Measurements from ENCODE around the gene SSX2IP.
"Not testable (repeated sequence)": the region's sequence is repeated elsewhere in the genome, so short reads cannot be mapped to it uniquely, and the experiment has no call there.

Gene SSX2IP, protein sequence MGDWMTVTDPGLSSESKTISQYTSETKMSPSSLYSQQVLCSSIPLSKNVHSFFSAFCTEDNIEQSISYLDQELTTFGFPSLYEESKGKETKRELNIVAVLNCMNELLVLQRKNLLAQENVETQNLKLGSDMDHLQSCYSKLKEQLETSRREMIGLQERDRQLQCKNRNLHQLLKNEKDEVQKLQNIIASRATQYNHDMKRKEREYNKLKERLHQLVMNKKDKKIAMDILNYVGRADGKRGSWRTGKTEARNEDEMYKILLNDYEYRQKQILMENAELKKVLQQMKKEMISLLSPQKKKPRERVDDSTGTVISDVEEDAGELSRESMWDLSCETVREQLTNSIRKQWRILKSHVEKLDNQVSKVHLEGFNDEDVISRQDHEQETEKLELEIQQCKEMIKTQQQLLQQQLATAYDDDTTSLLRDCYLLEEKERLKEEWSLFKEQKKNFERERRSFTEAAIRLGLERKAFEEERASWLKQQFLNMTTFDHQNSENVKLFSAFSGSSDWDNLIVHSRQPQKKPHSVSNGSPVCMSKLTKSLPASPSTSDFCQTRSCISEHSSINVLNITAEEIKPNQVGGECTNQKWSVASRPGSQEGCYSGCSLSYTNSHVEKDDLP

DNA sequence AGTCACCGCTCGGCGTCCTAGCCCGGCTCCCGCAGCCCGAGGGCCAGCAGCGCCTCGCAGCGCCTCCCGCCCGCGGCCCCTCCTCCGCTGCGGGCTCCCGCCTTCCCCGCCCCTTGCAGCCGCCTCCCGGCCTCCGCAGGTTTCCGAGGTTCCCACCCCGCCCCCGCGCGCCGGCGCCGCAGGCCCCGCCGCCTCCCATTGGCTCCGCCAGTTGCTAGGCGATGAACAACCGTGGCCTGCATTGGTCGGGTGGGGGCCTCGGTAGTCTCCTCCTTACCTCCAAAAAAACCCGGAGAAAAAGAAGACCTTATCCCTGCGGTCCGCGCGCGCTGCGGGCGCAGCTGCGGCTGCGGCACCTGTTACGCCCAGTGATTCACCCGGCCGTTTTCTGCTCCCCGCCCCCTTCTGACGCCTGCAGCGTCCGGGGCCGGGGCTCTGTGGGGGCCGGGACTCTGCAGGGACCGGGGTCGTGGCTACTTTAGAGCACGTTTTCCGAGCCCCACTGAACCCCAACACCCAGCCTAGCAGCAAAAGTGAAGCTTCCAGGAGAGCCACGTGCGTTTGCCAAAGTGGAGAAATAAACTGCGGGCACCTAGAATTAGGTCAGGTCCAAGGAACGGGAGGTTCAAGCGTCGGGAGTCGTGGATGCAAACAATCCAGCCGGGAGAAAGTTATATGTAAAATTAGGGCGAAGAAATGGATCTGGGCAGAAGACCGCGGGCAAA is at the start of gene SSX2IP:
Gene SSX2IP (minus strand): TSS at position 65 of the 725 bp plus-strand sequence. CDS start 19,242 bp downstream, outside the sequence.
- H3K9ac ChIP-seq (ENCODE audit: low read depth, low read length) = peak within 1 kb of the TSS; percentile 93
- H3K36me3 ChIP-seq (ENCODE audit: insufficient read depth, low read depth, low read length) = no peaks in the 10 kb centered on the region
- H3K4me1 ChIP-seq (ENCODE audit: insufficient read depth, low read length) = peaks cover 13% of the 10 kb centered on the region; the same call in 1 of the 2 replicates
- no peaks in the 10 kb centered on the region for H3K9me3 ChIP-seq (ENCODE audit: insufficient read depth, low read depth, low read length)
- peak within 1 kb of the TSS; percentile 77 for H3K4me3 ChIP-seq (ENCODE audit: low read length)
- no peaks in the 10 kb centered on the region for H3K27me3 ChIP-seq (ENCODE audit: insufficient read depth, low read length)
- peak within 1 kb of the TSS; percentile 90 for H3K27ac ChIP-seq (ENCODE audit: low read length)

DNA sequence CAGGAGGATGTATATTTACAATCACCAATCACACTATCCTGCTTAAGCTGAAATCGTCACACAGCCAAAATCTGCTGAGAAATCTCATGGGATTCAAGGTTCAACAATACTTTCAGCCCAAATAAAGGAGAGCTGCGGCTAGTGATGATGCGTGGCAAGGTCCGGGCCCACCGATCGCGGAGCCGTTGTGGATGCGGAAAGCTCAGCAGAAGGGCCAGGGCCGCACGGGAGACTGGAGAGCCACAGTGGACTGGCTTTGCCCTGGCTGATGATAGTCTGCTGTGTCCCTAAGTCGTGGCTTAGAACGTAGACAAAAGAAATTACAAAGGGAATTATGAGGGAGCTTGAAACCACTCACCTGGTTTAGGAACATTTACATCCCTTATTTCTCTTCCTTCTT is 48.0 kb upstream of the SSX2IP start:
- no peaks in the 10 kb centered on the region for H3K36me3 ChIP-seq (ENCODE audit: insufficient read depth, low read depth, low read length)
- H3K9me3 ChIP-seq (ENCODE audit: insufficient read depth, low read depth, low read length) = no peaks in the 10 kb centered on the region
- no peak overlapping the region for H3K27ac ChIP-seq (ENCODE audit: low read length)
- H3K4me3 ChIP-seq (ENCODE audit: low read length) = no peak overlapping the region
- peaks cover 17% of the 10 kb centered on the region for H3K4me1 ChIP-seq (ENCODE audit: insufficient read depth, low read length)
- H3K9ac ChIP-seq (ENCODE audit: low read depth, low read length) = no peak overlapping the region
- no peaks in the 10 kb centered on the region for H3K27me3 ChIP-seq (ENCODE audit: insufficient read depth, low read length)

DNA sequence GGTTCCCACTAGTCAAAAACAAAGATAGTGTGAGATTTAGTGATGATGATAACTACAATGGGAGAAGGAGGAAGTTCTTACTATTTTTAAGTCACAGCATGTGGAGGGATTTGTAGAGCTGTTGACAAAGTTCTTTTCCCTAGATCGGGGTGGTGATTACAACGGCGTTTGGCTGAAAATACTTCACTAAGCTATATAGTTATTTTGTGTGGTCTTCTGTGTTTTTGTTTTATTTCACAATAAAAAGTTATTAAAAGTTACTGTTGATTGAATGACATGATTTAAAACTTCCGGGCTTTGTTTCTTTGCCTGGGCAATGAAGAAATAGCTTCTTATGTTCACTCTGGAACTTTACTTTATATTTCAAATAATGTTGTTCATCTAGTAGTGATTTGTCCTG is 47.3 kb upstream of the SSX2IP start:
- peaks cover 17% of the 10 kb centered on the region for H3K4me1 ChIP-seq (ENCODE audit: insufficient read depth, low read length)
- no peaks in the 10 kb centered on the region for H3K36me3 ChIP-seq (ENCODE audit: insufficient read depth, low read depth, low read length)
- H3K27me3 ChIP-seq (ENCODE audit: insufficient read depth, low read length) = no peaks in the 10 kb centered on the region
- no peak overlapping the region for H3K4me3 ChIP-seq (ENCODE audit: low read length)
- H3K9ac ChIP-seq (ENCODE audit: low read depth, low read length) = no peak overlapping the region
- no peaks in the 10 kb centered on the region for H3K9me3 ChIP-seq (ENCODE audit: insufficient read depth, low read depth, low read length)
- H3K27ac ChIP-seq (ENCODE audit: low read length) = no peak overlapping the region

DNA sequence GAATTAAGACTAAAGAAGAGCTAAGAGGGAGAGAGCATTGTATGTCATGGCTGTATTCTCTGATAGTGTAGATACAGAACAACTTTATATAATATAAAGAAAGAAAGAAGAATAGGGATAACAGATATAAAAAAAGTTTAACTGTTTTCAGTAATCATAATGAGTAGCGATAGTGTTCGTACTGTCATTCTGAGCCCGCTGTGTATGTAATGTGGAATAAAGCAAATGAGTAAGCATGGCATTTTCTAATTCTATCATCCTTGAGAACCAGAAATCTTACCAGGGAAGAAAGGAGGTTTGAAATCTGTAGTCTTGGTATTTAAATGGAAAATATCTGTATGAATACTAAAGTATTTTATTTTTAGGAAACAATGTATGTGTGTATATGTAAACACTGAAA is 46.7 kb upstream of the SSX2IP start:
- Histone ChIP-seq H3K27ac (ENCODE audit: low read length) (no peak overlapping the region), H3K9me3 (ENCODE audit: insufficient read depth, low read depth, low read length) (no peaks in the 10 kb centered on the region), H3K36me3 (ENCODE audit: insufficient read depth, low read depth, low read length) (no peaks in the 10 kb centered on the region), H3K9ac (ENCODE audit: low read depth, low read length) (no peak overlapping the region), H3K27me3 (ENCODE audit: insufficient read depth, low read length) (no peaks in the 10 kb centered on the region), H3K4me3 (ENCODE audit: low read length) (no peak overlapping the region), H3K4me1 (ENCODE audit: insufficient read depth, low read length) (peaks cover 17% of the 10 kb centered on the region)

DNA sequence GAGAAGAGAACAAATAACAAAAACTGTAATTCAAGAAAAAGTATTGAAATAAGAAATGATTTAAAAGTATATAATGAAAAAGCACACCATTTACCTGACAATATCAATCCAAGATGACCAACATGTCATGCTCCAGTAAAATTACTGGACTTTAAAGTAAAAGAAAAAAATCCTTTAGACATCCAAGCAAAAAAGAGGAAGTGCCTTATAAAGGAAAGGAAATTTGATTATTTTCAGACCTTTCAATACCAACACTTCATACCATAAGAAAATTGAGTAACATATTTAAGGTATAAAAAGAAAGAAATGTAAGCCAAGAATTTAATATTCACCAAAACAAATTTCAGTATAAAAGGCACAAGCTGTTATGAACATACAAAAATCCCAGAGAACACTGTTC is 46.2 kb upstream of the SSX2IP start:
- Histone ChIP-seq H3K36me3 (ENCODE audit: insufficient read depth, low read depth, low read length) (no peaks in the 10 kb centered on the region), H3K9ac (ENCODE audit: low read depth, low read length) (no peak overlapping the region), H3K4me1 (ENCODE audit: insufficient read depth, low read length) (peaks cover 17% of the 10 kb centered on the region), H3K27me3 (ENCODE audit: insufficient read depth, low read length) (no peaks in the 10 kb centered on the region), H3K27ac (ENCODE audit: low read length) (no peak overlapping the region), H3K9me3 (ENCODE audit: insufficient read depth, low read depth, low read length) (no peaks in the 10 kb centered on the region), H3K4me3 (ENCODE audit: low read length) (no peak overlapping the region)

DNA sequence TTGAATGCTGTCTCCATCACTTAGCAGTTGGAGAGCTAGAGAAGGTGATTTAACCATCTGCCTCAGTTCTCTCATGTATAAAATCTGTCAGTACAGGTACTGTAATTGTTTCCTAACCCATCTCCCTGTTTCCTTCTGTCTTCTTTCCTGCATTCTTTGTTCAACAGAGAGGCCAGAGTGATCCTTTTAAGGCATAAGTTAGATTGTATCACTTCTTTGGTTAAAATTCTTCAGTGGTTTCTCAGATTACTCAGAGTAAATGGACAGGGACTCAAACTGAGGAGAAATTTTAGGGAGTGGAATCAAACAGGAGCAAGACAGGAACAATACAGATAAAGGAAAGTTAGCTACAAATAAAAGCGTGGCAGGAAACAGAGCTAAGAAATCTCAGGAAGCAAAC is 45.2 kb upstream of the SSX2IP start:
- Histone ChIP-seq H3K27ac (ENCODE audit: low read length) (no peak overlapping the region), H3K9ac (ENCODE audit: low read depth, low read length) (no peak overlapping the region), H3K27me3 (ENCODE audit: insufficient read depth, low read length) (no peaks in the 10 kb centered on the region), H3K36me3 (ENCODE audit: insufficient read depth, low read depth, low read length) (no peaks in the 10 kb centered on the region), H3K4me1 (ENCODE audit: insufficient read depth, low read length) (peaks cover 14% of the 10 kb centered on the region; the same call in 1 of the 2 replicates), H3K4me3 (ENCODE audit: low read length) (no peak overlapping the region), H3K9me3 (ENCODE audit: insufficient read depth, low read depth, low read length) (no peaks in the 10 kb centered on the region)

DNA sequence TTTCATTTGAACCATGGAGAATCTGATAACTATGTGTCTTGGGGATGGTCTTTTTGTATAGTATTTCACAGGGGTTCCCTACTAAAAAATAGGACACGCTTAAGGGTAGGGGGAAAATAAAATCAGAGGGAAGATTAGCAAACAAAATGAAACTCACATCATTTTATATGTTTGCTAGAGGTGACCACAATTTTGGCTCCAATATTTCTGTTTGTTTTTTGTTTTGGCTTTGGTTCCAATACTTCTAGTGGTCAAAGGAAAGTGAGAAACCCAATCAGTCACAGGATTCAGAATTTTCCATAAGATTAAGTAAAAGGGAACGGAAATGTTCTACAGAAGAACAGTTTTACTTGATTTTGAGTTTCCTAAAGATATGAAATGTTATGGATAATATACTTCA is 42.3 kb upstream of the SSX2IP start:
- Histone ChIP-seq H3K36me3 (ENCODE audit: insufficient read depth, low read depth, low read length) (no peaks in the 10 kb centered on the region), H3K27me3 (ENCODE audit: insufficient read depth, low read length) (no peaks in the 10 kb centered on the region), H3K4me1 (ENCODE audit: insufficient read depth, low read length) (no peaks in the 10 kb centered on the region), H3K4me3 (ENCODE audit: low read length) (no peak overlapping the region), H3K9me3 (ENCODE audit: insufficient read depth, low read depth, low read length) (no peaks in the 10 kb centered on the region), H3K27ac (ENCODE audit: low read length) (no peak overlapping the region), H3K9ac (ENCODE audit: low read depth, low read length) (no peak overlapping the region)

DNA sequence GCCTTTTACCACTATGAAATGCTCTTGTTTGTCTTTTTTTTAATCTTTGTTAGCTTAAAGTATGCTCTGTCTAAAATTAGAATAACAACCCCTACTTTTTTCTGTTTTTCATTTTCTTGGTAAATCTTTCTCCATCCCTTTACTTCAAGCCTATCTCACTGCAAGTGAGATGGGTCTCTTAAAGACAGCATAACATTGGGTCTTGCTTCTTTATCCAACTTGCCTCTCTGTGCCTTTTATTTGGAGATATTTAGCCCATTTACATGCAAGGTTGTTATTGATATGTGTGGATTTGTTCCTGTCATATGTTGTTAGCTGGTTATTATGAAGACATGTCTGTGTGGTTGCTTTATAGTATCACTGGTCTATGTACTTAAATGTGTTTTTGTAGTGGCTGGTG is 41.3 kb upstream of the SSX2IP start:
- Histone ChIP-seq H3K27me3 (ENCODE audit: insufficient read depth, low read length) (no peaks in the 10 kb centered on the region), H3K36me3 (ENCODE audit: insufficient read depth, low read depth, low read length) (no peaks in the 10 kb centered on the region), H3K4me1 (ENCODE audit: insufficient read depth, low read length) (0 out of 2 replicates have a peak, but pooled peaks cover 3% of the 10 kb centered on the region), H3K9me3 (ENCODE audit: insufficient read depth, low read depth, low read length) (no peaks in the 10 kb centered on the region), H3K27ac (ENCODE audit: low read length) (no peak overlapping the region), H3K4me3 (ENCODE audit: low read length) (no peak overlapping the region), H3K9ac (ENCODE audit: low read depth, low read length) (no peak overlapping the region)

DNA sequence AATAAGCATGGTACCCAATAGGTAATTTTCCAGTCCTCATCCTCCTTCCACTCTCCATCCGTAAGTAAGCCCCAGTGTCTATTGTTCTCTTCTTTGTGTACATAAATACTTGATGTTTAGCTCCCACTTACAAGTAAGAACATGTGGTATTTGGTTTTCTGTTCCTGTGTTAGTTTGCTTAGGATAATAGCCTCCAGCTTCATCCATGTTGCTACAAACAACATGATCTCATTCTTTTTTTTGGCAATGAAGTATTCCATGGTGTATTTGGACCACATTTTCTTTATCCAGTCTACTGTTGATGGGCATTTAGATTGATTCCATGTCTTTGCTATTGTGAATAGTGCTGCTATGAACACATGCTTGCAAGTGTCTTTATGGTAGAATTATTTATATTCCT is 37.5 kb upstream of the SSX2IP start:
- H3K36me3 ChIP-seq (ENCODE audit: insufficient read depth, low read depth, low read length); H3K4me1 ChIP-seq (ENCODE audit: insufficient read depth, low read length); H3K9me3 ChIP-seq (ENCODE audit: insufficient read depth, low read depth, low read length); H3K9ac ChIP-seq (ENCODE audit: low read depth, low read length); H3K4me3 ChIP-seq (ENCODE audit: low read length); H3K27me3 ChIP-seq (ENCODE audit: insufficient read depth, low read length); H3K27ac ChIP-seq (ENCODE audit: low read length): not testable (repeated sequence)

DNA sequence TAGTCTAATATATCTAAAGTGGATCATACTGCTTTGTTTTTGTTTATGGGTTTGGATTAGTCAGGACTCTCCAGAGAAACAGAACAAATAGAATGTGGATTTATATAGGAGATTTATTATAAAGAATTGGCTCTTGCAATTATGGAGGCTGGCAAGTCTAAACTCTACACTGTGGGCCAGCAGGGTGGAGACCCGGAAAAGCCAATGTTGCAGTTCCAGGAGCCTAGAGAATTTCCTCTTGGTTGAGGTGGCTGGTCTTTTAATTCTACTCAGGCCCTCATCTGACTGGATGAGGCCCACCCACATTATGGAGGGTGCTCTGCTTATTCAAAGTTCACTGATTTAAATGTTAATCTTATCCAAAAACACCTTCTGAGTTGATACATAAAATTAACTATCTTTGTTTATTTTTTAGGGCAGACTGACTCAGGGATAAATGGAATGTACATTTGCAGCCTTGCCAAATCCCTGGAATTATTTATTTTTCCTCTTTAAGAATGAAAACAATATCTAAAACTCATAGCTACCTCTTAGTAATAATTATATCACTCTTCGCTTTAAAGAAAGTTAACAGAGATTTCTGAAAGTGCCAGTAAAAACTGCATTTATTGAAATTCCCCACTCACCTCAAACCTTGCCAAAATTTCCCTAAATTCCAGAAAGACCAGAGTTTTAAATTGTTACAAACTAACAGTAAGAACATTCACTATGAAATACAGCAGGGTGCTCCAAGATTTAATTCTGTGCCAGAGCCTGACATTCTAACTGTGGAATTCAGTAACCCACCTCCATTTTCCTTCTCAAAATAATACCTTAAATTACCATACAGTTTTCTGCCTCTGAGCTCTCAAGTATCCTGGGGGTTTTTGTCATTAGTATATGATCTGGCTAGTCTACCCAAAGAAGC is 36.6 kb upstream of the SSX2IP start:
- Histone ChIP-seq H3K27ac (ENCODE audit: low read length) (no peak overlapping the region), H3K9me3 (ENCODE audit: insufficient read depth, low read depth, low read length) (no peaks in the 10 kb centered on the region), H3K36me3 (ENCODE audit: insufficient read depth, low read depth, low read length) (no peaks in the 10 kb centered on the region), H3K27me3 (ENCODE audit: insufficient read depth, low read length) (no peaks in the 10 kb centered on the region), H3K9ac (ENCODE audit: low read depth, low read length) (no peak overlapping the region), H3K4me3 (ENCODE audit: low read length) (no peak overlapping the region), H3K4me1 (ENCODE audit: insufficient read depth, low read length) (0 out of 2 replicates have a peak, but pooled peaks cover 3% of the 10 kb centered on the region)

Data from iPS-20b (cell line).